ENCODE measurements around the gene CARD11. TPM values are rescaled to one million over a fixed set of nuclear protein-coding genes. Genes with fewer than 3 reads are reported as not detected.

The CARD11 gene
- total RNA-seq, 1 experiment from 2014 or later, result 0.57 TPM

DNA sequence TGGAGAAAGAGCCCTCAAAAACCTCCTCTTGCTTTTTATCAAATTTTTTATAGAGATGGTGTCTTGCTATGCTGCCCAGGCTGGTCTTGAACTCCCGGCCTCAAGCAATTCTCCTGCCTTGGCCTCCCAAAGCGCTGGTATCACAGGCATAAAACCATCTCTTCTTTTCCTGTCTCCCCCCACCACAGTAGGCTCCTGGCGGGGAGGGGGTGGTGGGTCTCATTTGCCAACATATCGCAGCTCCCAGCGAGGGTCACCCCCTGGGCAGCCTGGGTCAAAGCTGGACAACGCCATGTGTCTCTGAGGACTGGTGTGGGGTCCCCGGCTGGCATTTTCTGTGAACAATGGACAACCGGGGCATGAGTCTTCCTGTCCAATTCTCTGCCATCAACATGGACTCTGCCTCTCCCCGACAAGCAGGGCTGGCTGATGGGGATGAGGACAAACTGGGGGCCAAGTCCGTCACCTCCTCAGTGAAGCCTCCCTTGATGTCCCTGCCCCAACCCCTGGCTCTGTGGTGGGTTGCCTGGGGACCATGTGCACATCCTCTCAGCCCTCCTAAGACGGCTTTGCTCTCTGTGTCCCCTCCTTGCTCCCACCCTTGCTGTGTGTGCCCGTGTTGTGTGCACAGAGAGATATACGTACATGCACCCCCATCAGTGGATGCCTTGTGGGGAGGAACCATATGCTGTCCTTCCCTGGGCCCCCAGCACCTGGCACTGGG is 113.2 kb downstream of the CARD11 start:
- no peaks in the 10 kb centered on the region for H3K9me3 ChIP-seq (ENCODE audit: control insufficient read depth in 1 of 2, insufficient read depth in 1 of 2, low read depth in 1 of 2, low read length in 2 of 2)
- H3K4me3 ChIP-seq (replicated peaks in 1 of 2; ENCODE audit: low read depth in 1 of 2, low read length in 2 of 2), result no peak overlapping the region
- H3K9me2 ChIP-seq (ENCODE audit: insufficient read depth), result no peaks in the 10 kb centered on the region
- H3K4me2 ChIP-seq (ENCODE audit: low read length), result no peak overlapping the region
- DNase-seq (ENCODE audit: low read depth, low spot score) (no peak), ATAC-seq (no peak)
- BruUV-seq (replicated peaks), result no TSS peak
- no peaks in the 10 kb centered on the region for H3K36me3 ChIP-seq (ENCODE audit: control insufficient read depth in 1 of 2, insufficient read depth in 2 of 2, low read length in 2 of 2)
- RAD21 ChIA-PET (ENCODE audit: low non-redundant PET in 1 of 2, low total read pairs in 2 of 2, uncharacterized antibody in 2 of 2, unreplicated experiment in 2 of 2), result interaction anchor here in 1 of 2 experiments (0.7 kb wide), 1 partner anchor 16 kb away, joined by 3 read pairs; no protein-coding TSS in a partner anchor
- no peak overlapping the region for H3K27ac ChIP-seq (ENCODE audit: low read depth, low read length)
- no peaks in the 10 kb centered on the region for H4K20me1 ChIP-seq (ENCODE audit: insufficient read depth)
- peaks cover 2% of the 10 kb centered on the region; the same call in 1 of the 2 replicates for H3K27me3 ChIP-seq (ENCODE audit: insufficient read depth, low read length)
- TF ChIP-seq ZNF274 (IDR thresholded peaks at IDR 0.05; ENCODE audit: low read depth, low read length), result no peak
- TF ChIP-seq CBX3 (IDR thresholded peaks at IDR 0.05; ENCODE audit: low read depth), result no peak
- TF ChIP-seq ZFX (IDR thresholded peaks at IDR 0.05), result no peak
- TF ChIP-seq, protein P1, sequence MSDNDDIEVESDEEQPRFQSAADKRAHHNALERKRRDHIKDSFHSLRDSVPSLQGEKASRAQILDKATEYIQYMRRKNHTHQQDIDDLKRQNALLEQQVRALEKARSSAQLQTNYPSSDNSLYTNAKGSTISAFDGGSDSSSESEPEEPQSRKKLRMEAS (IDR thresholded peaks at IDR 0.05), result no peak
- TF ChIP-seq POLR2AphosphoS5 (IDR thresholded peaks at IDR 0.05; ENCODE audit: low read depth, low read length), result no peak
- TF ChIP-seq SP1 (IDR thresholded peaks at IDR 0.05; ENCODE audit: low read depth), result no peak
- no peak for TF ChIP-seq RAD21 (IDR thresholded peaks at IDR 0.05; ENCODE audit: low read depth)
- TF ChIP-seq FOSL1 (IDR thresholded peaks at IDR 0.05; ENCODE audit: low read depth), result no peak
- TF ChIP-seq EZH2 (IDR thresholded peaks at IDR 0.05), result no peak
- no peak for TF ChIP-seq TCF7L2 (IDR thresholded peaks at IDR 0.05; ENCODE audit: borderline replicate concordance, extremely low read depth, insufficient read depth, insufficient read length)
- TF ChIP-seq, protein P2, sequence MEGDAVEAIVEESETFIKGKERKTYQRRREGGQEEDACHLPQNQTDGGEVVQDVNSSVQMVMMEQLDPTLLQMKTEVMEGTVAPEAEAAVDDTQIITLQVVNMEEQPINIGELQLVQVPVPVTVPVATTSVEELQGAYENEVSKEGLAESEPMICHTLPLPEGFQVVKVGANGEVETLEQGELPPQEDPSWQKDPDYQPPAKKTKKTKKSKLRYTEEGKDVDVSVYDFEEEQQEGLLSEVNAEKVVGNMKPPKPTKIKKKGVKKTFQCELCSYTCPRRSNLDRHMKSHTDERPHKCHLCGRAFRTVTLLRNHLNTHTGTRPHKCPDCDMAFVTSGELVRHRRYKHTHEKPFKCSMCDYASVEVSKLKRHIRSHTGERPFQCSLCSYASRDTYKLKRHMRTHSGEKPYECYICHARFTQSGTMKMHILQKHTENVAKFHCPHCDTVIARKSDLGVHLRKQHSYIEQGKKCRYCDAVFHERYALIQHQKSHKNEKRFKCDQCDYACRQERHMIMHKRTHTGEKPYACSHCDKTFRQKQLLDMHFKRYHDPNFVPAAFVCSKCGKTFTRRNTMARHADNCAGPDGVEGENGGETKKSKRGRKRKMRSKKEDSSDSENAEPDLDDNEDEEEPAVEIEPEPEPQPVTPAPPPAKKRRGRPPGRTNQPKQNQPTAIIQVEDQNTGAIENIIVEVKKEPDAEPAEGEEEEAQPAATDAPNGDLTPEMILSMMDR (IDR thresholded peaks at IDR 0.05 in 2 of 3, conservative IDR thresholded peaks at IDR 0.05 in 1 of 3; ENCODE audit: borderline replicate concordance in 1 of 3, insufficient read depth in 1 of 3, low read depth in 2 of 3, low read length in 2 of 3), result no peak
- TF ChIP-seq, protein P3, sequence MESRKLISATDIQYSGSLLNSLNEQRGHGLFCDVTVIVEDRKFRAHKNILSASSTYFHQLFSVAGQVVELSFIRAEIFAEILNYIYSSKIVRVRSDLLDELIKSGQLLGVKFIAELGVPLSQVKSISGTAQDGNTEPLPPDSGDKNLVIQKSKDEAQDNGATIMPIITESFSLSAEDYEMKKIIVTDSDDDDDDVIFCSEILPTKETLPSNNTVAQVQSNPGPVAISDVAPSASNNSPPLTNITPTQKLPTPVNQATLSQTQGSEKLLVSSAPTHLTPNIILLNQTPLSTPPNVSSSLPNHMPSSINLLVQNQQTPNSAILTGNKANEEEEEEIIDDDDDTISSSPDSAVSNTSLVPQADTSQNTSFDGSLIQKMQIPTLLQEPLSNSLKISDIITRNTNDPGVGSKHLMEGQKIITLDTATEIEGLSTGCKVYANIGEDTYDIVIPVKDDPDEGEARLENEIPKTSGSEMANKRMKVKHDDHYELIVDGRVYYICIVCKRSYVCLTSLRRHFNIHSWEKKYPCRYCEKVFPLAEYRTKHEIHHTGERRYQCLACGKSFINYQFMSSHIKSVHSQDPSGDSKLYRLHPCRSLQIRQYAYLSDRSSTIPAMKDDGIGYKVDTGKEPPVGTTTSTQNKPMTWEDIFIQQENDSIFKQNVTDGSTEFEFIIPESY (IDR thresholded peaks at IDR 0.05; ENCODE audit: extremely low read depth, insufficient replicate concordance, low read length), result no peak
- TF ChIP-seq ELF1 (IDR thresholded peaks at IDR 0.05; ENCODE audit: borderline replicate concordance, low read depth), result no peak
- no peak overlapping the region for H3K9ac ChIP-seq (ENCODE audit: low read length)
- peaks cover 4 to 8% of the 10 kb centered on the region in 2 experiments; a peak in 3 of 4 replicates for H3K4me1 ChIP-seq (ENCODE audit: control insufficient read depth in 1 of 2, insufficient read depth in 2 of 2, low read length in 2 of 2)
- CTCF ChIA-PET, result no interaction called here
- H2AFZ ChIP-seq (ENCODE audit: low read depth, low read length, poor library complexity, severe bottlenecking), result no peak overlapping the region
- no peaks in the 10 kb centered on the region for H3K79me2 ChIP-seq (ENCODE audit: insufficient read depth, low read length)
- intact Hi-C loops (cut with micrococcal nuclease), result no loop called here
- POLR2A ChIA-PET, result no interaction called here
